ENCODE measurements around the gene CES4A.
"Not testable (repeated sequence)": the region's sequence is repeated elsewhere in the genome, so short reads cannot be mapped to it uniquely, and the experiment has no call there.

The CES4A gene

DNA sequence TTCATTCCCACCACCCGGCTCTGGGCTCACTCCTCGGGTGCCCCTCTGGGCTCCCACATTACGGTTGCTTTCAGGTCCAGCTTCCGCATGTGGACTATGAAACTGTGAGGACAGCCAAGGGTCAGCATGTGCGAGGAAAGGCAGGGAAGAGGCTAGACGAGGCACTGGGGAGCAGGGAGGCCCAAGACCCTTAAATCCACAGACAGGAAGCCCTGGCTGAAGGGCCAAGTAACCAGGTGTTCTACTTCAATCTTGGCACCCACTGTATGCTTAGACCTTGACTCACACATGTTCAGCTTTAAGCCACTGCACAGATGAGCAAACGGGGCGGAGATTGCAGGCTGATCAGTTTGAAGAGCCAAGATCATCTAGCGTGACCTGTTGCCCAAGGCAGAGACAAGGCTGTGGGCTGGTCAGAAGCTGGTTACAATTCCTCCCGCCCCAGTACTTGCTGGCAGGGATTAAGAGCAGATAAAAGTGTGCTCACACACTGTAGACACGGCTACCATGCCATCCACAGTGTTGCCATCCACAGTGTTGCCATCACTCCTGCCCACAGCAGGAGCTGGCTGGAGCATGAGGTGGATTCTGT is at the start of gene CES4A:
Gene CES4A (plus strand): TSS at position 393 of the 592 bp plus-strand sequence. CDS start 184 bp downstream, at position 577.
- no peak for DNase-seq (ENCODE audit: low read depth in 3 of 3, low spot score in 1 of 3)

DNA sequence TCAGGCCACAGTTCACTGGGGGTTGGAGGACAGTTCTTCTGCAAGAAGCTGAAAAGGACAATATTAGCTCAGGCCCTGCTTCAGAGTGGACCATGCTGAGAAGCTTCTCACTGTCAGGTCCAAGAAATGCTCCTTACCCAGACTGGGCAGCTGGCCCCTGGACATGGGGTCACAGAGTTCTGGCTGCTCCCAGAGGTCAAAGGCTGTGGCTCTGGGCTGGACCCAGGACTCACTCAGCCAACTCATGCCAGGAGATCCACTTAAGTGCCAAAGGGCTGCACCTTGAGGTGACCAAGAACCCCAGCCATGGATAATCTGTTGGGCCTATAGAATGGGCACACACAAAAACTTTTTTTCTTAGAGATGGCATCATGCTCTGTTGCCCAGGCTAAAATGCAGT is 49.0 kb upstream of the CES4A start:
- no peak for DNase-seq (ENCODE audit: low read depth in 3 of 3, low spot score in 1 of 3)

- no peak for DNase-seq (ENCODE audit: low read depth in 3 of 3, low spot score in 1 of 3)
These were observed 48.2 kb upstream of the CES4A start for GRCh38 chr16:66940236-66940635.

- DNase-seq (ENCODE audit: low read depth in 3 of 3, low spot score in 1 of 3) = no peak
These were observed 45.4 kb upstream of the CES4A start for GRCh38 chr16:66942981-66943380.

GRCh38 chr16:66943426-66944053 is 44.8 kb upstream of the CES4A start:
- no peak for DNase-seq (ENCODE audit: low read depth in 3 of 3, low spot score in 1 of 3)

GRCh38 chr16:66944054-66944441 is 44.3 kb upstream of the CES4A start:
- no peak for DNase-seq (ENCODE audit: low read depth in 3 of 3, low spot score in 1 of 3)

DNA sequence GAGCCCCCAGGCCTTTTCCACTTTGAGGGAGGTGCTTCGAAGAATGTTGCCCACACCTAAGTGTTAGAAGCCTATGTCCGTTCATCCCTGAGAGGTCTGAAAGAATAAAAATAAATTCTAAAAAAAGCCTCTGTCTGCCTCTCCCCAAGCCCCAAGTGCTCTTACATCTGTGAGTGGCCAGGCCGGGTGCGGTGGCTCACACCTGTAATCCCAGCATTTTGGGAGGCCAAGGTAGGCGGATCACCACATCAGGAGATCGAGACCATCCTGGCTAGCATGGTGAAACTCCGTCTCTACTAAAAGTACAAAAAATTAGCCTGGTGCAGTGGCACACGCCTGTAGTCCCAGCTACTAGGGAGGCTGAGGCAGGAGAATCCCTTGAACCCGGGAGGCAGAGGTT is 43.4 kb upstream of the CES4A start:
- DNase-seq (ENCODE audit: low read depth in 3 of 3, low spot score in 1 of 3) = not testable (repeated sequence)

- DNase-seq (ENCODE audit: low read depth in 3 of 3, low spot score in 1 of 3) = no peak
These were observed 42.5 kb upstream of the CES4A start for GRCh38 chr16:66945939-66946338.

GRCh38 chr16:66946541-66946940 is 41.8 kb upstream of the CES4A start:
- DNase-seq (ENCODE audit: low read depth in 3 of 3, low spot score in 1 of 3) = no peak

DNA sequence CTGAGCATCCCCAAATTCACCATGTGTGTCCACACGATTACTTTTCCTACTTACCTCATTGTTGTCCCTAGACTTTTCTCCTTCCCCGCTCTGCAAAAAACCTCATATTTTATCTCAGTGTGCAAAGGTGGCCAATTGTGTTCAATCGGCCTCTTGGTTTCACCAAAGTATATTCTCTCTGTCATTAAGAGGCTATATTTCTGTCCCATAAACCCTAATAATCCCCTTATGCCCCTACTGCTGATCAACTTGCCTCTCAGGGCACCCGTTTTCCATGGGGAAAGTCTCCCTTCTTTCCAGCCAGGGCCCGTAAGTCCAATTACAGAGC is 41.5 kb upstream of the CES4A start:
- DNase-seq (ENCODE audit: low read depth in 3 of 3, low spot score in 1 of 3) = no peak

DNA sequence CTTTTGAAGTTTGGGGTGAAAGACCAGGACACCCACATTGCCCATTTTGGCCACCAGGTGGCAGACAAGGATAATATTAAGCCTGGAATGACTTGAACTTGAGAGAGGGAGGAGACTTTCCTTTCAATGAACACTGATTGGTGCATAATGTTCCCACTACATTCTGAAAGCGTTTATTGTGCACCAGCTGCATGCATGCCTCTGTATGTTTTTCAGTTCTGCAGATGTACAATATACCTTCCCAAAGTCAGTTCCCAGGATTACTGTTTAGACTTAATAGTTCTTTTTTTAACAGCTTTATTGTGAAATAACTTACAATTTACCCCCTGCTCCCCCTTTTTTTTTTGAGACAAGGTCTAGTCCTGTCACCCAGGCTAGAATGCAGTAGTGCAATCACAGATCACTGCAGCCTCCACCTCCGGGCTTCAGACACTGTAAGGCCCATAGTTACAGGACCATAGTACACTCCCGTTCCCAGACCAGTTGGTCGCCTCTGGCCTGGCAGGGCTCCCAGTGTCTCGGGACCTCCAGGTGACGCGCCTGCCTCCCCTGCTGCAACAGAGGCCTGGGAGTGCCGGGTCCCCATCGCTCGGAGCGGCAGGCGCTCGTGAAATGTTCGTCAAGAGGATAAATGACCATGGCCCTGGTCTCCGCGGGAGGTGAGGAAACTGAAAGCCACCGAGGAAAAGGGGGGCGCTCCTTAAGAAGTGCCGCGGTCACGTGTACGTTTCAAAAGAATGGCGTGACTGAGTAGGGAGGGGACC is 40.9 kb upstream of the CES4A start:
- peak; percentile 48 to 72 (median 62) for DNase-seq (ENCODE audit: low read depth in 3 of 3, low spot score in 1 of 3)

DNA sequence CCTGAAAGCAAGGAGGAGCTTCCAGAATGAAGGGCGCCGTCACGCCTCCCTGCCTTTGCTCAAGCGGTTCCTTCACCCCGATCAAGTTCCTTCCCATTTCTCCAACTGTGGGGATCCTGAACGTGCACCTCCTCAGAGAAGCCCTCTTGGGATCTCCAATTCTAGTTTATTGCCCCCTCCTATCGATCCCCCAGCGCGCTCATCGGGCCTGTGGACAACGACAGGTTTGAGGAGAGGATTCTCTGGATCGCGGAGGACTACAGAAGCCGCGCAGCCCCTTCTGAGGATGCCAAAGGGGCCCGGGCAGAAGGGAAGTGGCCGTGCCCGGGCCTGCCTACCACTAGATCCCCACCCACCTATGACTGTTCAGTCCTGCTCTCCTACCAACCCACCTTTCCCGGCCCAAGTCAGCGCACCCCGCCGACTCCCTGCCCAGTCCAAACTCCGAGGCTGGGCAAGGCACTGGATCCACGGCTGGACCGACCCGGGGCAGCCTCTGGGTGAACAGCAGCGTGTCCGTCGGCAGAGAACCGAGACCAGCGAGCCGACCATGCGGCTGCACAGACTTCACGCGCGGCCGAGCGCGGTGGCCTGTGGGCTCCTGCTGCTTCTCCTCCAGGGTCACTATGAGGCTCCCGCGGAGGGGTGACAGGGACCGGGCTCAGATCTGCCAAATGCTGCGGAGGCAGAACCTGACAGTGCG is 40.1 kb upstream of the CES4A start:
- no peak for DNase-seq (ENCODE audit: low read depth in 3 of 3, low spot score in 1 of 3)

DNA sequence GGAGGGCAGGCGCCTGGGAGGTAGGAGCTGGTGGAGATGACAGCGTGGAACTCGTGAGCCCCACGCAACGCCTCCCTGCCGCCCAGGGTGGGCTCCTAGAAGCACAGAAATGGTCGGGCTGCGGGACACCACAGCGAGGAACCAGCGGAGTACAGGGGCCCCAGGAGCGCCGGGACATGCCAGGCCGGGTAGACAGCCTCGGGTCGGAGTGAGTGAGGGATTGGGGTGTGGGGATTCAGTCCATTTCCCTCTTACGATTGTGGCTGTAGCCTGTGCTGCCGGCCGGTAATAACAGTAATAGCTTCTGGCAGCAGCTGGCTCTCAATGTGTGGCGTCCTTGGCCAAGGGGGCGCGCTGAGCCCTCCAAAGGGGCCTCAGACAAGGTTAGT is 39.6 kb upstream of the CES4A start:
- DNase-seq (ENCODE audit: low read depth in 3 of 3, low spot score in 1 of 3) = no peak

- DNase-seq (ENCODE audit: low read depth in 3 of 3, low spot score in 1 of 3) = no peak
These were observed 38.9 kb upstream of the CES4A start for GRCh38 chr16:66949472-66949871.

DNA sequence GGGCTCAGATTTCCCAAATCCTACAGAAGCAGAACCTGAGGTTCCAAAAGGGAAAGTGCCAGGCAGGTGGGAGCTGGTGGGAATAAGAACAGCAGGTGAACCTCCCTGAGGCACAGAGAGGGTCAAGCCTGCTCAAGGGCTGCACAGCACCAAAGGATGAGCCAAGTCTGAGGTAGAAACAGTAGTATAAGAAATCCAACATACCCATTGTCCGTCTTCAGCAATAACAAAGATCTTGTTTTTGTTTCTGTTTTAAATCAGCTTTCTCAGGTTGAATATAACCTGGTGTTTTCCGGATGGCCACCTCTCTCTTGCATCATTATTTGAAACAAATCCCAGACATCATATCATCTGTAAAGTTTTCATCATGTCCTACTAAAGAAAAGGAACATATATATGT is 38.0 kb upstream of the CES4A start:
- DNase-seq (ENCODE audit: low read depth in 3 of 3, low spot score in 1 of 3) = no peak

DNA sequence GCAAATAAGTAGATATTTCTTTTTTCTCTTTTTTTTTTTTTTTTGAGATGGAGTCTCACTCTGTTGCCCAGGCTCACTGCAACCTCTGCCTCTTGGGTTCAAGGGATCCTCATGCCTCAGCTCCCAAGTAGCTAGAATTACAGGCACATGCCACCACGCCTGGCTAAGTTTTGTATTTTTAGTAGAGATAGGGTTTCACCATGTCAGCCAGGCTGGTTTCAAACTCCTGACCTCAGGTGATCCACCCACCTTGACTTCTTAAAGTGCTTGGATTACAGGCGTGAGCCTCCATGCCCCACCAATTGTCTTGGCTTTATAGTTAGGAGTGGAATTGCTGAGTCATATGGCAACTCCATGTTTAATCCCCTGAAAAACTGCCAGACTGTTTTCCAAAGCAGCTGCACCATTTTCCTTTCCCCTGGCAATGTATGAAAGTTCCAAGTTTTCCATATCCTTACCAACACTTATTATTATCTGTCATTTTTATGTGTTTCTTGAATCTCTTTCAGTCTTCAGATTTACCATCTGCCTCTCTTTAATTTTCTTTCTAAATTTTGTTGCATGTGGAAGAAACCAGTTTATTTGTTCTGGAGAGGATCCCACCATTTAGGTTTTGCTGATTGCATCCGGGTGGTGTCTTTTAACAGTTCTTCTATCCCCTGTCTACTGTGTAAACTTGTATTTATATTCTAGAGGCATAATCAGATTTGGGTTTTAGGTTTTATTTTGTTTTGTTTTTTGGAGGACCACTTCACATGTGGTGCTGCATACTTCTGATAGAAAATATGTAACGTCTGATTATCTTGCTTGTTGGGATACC is 37.2 kb upstream of the CES4A start:
- no peak for DNase-seq (ENCODE audit: low read depth in 3 of 3, low spot score in 1 of 3)

GRCh38 chr16:66952430-66953110 is 35.8 kb upstream of the CES4A start:
- DNase-seq (ENCODE audit: low read depth in 3 of 3, low spot score in 1 of 3) = no peak

- DNase-seq (ENCODE audit: low read depth in 3 of 3, low spot score in 1 of 3) = no peak
These were observed 34.8 kb upstream of the CES4A start for GRCh38 chr16:66953462-66954096.

DNA sequence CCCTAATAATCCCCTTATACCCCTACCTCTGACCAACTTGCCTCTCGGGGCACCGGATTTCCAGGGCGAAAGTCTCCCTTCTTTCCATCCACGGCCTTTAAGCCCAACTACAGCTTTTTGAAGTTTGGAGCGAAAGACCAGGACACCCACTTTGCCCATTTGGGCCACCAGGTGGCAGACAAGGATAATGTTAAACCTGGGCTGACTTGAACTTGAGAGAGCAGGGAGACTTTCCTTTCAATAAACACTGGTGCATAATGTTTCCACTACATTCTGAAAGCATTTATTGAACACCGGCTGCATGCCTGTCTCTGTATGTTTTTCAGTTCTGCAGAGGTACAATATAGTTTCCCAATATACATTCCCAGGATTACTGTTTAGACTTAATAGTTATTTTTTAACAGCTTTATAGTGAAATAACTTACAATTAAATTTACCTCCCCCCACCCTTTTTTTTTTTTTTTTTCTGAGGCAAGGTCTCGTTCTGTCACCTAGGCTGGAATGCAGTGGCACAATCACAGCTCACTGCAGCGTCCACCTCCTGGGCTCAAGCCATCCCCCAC is 34.2 kb upstream of the CES4A start:
- peak; percentile 30 to 64 (median 41) for DNase-seq (ENCODE audit: low read depth in 3 of 3, low spot score in 1 of 3)
